Endodermal cell (in vitro differentiated cells): ENCODE data around the gene SIGLEC10. TPM values are rescaled to one million over a fixed set of nuclear protein-coding genes. Genes with fewer than 3 reads are reported as not detected.
"Not testable (repeated sequence)": the region's sequence is repeated elsewhere in the genome, so short reads cannot be mapped to it uniquely, and the experiment has no call there.

Source experiments
- DNase-seq: peaks from one replicate; pipeline ENCODE4 v3.0.0-alpha.2; 2017
- H3K27ac ChIP-seq: 2 replicates; pipeline ENCODE4 v1.5.1; 2013; ENCODE audit warnings: mild to moderate bottlenecking, low read depth, low read length, moderate library complexity
- H3K27me3 ChIP-seq: 2 replicates; pipeline ENCODE4 v1.6.1; 2013; ENCODE audit warnings: mild to moderate bottlenecking, low read length, moderate library complexity; ENCODE audit not compliant: insufficient read depth, control insufficient read depth, poor library complexity, severe bottlenecking
- H3K36me3 ChIP-seq: 2 replicates; pipeline ENCODE4 v1.7.0; 2013; ENCODE audit warnings: mild to moderate bottlenecking, low read length, moderate library complexity; ENCODE audit not compliant: control insufficient read depth, insufficient read depth
- H3K4me1 ChIP-seq: one replicate; pipeline ENCODE4 v1.7.0; 2013; ENCODE audit warnings: low read length; ENCODE audit not compliant: control insufficient read depth, insufficient read depth
- H3K4me3 ChIP-seq: 2 replicates; pipeline ENCODE4 v1.5.1; 2013; ENCODE audit warnings: mild to moderate bottlenecking, low read length, moderate library complexity
- H3K9ac ChIP-seq: 2 replicates; pipeline ENCODE4 v1.6.1; 2013; ENCODE audit warnings: mild to moderate bottlenecking, low read length, moderate library complexity; ENCODE audit not compliant: poor library complexity, severe bottlenecking; ENCODE audit errors: extremely low read depth
- H3K9me3 ChIP-seq: 2 replicates; pipeline ENCODE4 v1.6.1; 2013; ENCODE audit warnings: mild to moderate bottlenecking, low read length, moderate library complexity; ENCODE audit not compliant: control insufficient read depth
- H3K27ac Mint-ChIP-seq: 2 replicates; pipeline ENCODE4 v1.8.0; 2020; ENCODE audit warnings: mixed read lengths
- H3K27me3 Mint-ChIP-seq: 2 replicates; pipeline ENCODE4 v1.8.0; 2021; ENCODE audit warnings: mild to moderate bottlenecking, mixed read lengths; ENCODE audit not compliant: insufficient read depth
- H3K36me3 Mint-ChIP-seq: 2 replicates; pipeline ENCODE4 v1.8.0; 2020; ENCODE audit warnings: low read depth, mixed read lengths
- H3K4me1 Mint-ChIP-seq: 2 replicates; pipeline ENCODE4 v1.8.0; 2020; ENCODE audit warnings: mixed read lengths
- H3K4me3 Mint-ChIP-seq: 2 replicates; pipeline ENCODE4 v1.8.0; 2020; ENCODE audit warnings: mild to moderate bottlenecking, moderate library complexity, mixed read lengths
- H3K9me3 Mint-ChIP-seq: 2 replicates; pipeline ENCODE4 v1.8.0; 2020; ENCODE audit warnings: mild to moderate bottlenecking, mixed read lengths
- WGBS, 2 experiments: methylation state at CpG; one replicate each; pipeline versions ENCODE4 v1.1.5 to v1.1.7; 2013; ENCODE audit warnings: missing lambda C conversion rate in 2 of 2, mixed read lengths in 1 of 2; ENCODE audit not compliant: insufficient coverage in 1 of 2, insufficient read length in 1 of 2; 5-methylcytosine and 5-hydroxymethylcytosine counted together
- long read RNA-seq, 4 experiments: library from polyadenylated mRNA in 2 of 4; library from RNA in 1 of 4; library from capped mRNA in 1 of 4; stranded (forward) in 3 of 4; unstranded in 1 of 4; transcript quantifications; one replicate each; pipeline ENCODE4 v2.0.0, GENCODE V29; 2020 to 2021; ENCODE audit warnings: inconsistent platforms in 1 of 4
- polyA plus RNA-seq, 2 experiments: library from polyadenylated mRNA; stranded (reverse); fragments of 50-300 nt; gene quantifications; one replicate each; pipeline ENCODE4 v1.2.3, GENCODE V29; 2013
- total RNA-seq, 2 donors: library from RNA; stranded (reverse); fragmentation: NEBNext Ultra II Directional in 1 of 2; extraction: Animal tissue kit (Norgen Biotek cat#: 25700) in 1 of 2; gene quantifications; 2 replicates in 1 of 2; 3 replicates in 1 of 2; pipeline ENCODE4 v1.2.1, GENCODE V29; 2021
- TF ChIP-seq, protein P1 (sequence below): fragments of 200-600 bp; sonication (generic); conservative IDR thresholded peaks from 2 replicates; pipeline ENCODE4 v1.5.0; 2021; ENCODE audit warnings: antibody characterized with exemption, mild to moderate bottlenecking

The SIGLEC10 gene, protein sequence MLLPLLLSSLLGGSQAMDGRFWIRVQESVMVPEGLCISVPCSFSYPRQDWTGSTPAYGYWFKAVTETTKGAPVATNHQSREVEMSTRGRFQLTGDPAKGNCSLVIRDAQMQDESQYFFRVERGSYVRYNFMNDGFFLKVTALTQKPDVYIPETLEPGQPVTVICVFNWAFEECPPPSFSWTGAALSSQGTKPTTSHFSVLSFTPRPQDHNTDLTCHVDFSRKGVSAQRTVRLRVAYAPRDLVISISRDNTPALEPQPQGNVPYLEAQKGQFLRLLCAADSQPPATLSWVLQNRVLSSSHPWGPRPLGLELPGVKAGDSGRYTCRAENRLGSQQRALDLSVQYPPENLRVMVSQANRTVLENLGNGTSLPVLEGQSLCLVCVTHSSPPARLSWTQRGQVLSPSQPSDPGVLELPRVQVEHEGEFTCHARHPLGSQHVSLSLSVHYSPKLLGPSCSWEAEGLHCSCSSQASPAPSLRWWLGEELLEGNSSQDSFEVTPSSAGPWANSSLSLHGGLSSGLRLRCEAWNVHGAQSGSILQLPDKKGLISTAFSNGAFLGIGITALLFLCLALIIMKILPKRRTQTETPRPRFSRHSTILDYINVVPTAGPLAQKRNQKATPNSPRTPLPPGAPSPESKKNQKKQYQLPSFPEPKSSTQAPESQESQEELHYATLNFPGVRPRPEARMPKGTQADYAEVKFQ
- not detected for total RNA-seq
- polyA plus RNA-seq (2013, experiment 1 of 2): not detected
- polyA plus RNA-seq (2013, experiment 2 of 2): not detected
- long read RNA-seq, experiment 1: 0 reads
- long read RNA-seq, experiment 2: 0 reads
- long read RNA-seq, experiment 3: 0 reads
- long read RNA-seq, experiment 4: 0 reads

DNA sequence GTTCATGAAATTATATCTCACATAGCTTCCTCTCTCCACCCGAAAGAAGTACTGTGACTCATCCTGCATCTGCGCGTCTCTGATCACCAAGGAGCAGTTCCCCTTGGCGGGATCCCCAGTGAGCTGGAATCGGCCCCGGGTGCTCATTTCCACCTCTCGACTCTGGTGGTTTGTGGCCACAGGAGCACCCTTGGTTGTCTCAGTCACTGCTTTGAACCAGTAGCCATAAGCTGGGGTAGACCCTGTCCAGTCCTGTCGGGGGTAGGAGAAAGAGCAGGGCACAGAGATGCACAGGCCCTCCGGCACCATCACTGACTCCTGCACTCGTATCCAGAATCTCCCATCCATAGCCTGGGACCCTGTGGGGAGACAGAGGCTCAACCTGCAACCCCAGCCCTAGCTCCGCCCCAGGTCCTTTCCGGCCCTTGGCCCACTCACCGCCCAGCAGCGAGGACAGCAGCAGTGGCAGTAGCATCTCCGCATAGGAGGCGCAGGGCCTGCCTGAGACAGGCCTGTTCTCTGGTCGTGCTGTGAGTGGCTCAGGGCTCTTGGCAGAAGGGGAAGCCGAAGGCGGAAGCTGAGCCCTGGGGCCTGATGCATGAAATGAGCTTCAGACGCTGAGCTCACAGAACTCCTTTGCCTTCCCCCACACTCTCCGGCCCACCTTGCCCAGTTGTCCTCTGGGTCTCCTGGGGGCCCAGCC, at the start of gene SIGLEC10:
TSS of gene SIGLEC10 (minus strand) at position 536 of the 703 bp plus-strand sequence. CDS start at position 475, 61 bp downstream.
- Mint-ChIP-seq H3K4me1 (peaks cover 4% of the 10 kb centered on the region), H3K27me3 (peaks cover 24% of the 10 kb centered on the region), H3K27ac (no peak within 1 kb of the TSS), H3K4me3 (no peak within 1 kb of the TSS), H3K9me3 (no peaks in the 10 kb centered on the region), H3K36me3 (no peaks in the 10 kb centered on the region)
- H3K9ac ChIP-seq: no peak within 1 kb of the TSS
- peaks cover 8% of the 10 kb centered on the region for H3K27me3 ChIP-seq
- no peaks in the 10 kb centered on the region for H3K9me3 ChIP-seq
- no peaks in the 10 kb centered on the region for H3K4me1 ChIP-seq
- TF ChIP-seq, protein P1, sequence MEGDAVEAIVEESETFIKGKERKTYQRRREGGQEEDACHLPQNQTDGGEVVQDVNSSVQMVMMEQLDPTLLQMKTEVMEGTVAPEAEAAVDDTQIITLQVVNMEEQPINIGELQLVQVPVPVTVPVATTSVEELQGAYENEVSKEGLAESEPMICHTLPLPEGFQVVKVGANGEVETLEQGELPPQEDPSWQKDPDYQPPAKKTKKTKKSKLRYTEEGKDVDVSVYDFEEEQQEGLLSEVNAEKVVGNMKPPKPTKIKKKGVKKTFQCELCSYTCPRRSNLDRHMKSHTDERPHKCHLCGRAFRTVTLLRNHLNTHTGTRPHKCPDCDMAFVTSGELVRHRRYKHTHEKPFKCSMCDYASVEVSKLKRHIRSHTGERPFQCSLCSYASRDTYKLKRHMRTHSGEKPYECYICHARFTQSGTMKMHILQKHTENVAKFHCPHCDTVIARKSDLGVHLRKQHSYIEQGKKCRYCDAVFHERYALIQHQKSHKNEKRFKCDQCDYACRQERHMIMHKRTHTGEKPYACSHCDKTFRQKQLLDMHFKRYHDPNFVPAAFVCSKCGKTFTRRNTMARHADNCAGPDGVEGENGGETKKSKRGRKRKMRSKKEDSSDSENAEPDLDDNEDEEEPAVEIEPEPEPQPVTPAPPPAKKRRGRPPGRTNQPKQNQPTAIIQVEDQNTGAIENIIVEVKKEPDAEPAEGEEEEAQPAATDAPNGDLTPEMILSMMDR: no peak
- H3K27ac ChIP-seq: no peak within 1 kb of the TSS
- WGBS, 2 experiments: 83 to 85% methylated on average over 14 to 21 of the region's 21 CpGs
- H3K36me3 ChIP-seq: no peaks in the 10 kb centered on the region
- H3K4me3 ChIP-seq: no peak within 1 kb of the TSS
- peak; percentile 52 for DNase-seq

DNA sequence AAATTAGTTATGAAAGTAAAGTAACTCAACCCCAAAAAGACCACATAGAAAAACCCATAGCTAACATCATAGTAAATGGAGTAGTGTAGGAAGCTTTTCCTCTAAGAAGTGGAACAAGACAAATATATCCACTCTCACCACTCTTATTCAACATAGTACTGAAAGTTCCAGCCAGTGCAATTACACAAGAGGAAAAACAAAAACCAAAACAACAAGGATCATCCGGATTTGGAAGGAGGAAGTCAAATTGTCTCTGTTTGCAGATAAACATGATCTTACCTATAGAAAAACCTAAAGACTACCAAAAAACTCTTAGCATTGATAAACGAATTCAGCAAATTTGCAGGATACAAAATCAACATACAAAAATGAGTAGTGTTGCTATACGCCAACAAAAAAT, 49.3 kb upstream of the SIGLEC10 start:
- WGBS, 2 experiments: 72 to 77% methylated on average over 2 to 3 of the region's 3 CpGs
- Mint-ChIP-seq H3K4me3 (no peak overlapping the region), H3K36me3 (no peaks in the 10 kb centered on the region), H3K27me3 (peaks cover 70% of the 10 kb centered on the region), H3K4me1 (no peaks in the 10 kb centered on the region), H3K9me3 (no peaks in the 10 kb centered on the region), H3K27ac (no peak overlapping the region)
- no peaks in the 10 kb centered on the region for H3K9me3 ChIP-seq
- DNase-seq: no peak
- no peak overlapping the region for H3K9ac ChIP-seq
- H3K4me1 ChIP-seq: no peaks in the 10 kb centered on the region
- no peak overlapping the region for H3K4me3 ChIP-seq
- no peak overlapping the region for H3K27ac ChIP-seq
- TF ChIP-seq, protein P1: no peak
- peaks cover 67% of the 10 kb centered on the region for H3K27me3 ChIP-seq
- no peaks in the 10 kb centered on the region for H3K36me3 ChIP-seq

DNA sequence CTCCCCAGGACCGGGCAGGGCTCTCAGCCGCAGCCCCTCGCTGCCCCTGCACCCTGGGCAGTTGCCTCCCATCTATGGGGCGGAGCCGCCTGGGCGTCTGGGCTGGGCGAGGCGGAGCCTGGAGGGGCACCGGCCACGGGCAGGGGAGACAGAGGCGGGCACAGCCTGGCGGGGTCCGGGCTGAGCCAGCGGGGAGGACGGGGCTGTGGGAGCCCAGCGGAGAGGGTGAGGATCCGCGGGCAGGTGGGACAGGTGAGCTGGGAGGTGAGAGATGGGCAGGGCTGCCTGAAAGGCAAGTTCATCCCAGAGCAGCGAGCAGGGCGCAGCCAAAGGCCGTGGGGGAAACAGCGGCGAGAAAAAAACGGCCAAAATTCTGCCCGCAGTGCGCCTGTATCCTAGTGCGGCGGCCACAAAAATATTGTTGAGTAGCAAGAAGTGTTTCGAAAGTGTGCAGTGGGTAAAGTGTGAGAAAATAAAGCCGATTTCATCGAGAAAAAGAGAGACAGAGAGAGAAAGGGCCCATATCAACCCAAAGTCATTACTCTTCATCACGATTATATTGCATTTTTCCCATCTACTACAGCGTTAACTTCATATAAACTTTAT, 46.6 kb upstream of the SIGLEC10 start:
- not testable (repeated sequence) for DNase-seq, H3K9me3 Mint-ChIP-seq, H3K9me3 ChIP-seq, H3K4me3 ChIP-seq, H3K36me3 ChIP-seq, H3K27ac ChIP-seq, H3K27ac Mint-ChIP-seq, H3K36me3 Mint-ChIP-seq, H3K4me1 ChIP-seq, H3K4me1 Mint-ChIP-seq, H3K9ac ChIP-seq
- H3K4me3 Mint-ChIP-seq: peak overlapping the region; percentile 23
- 43 to 94% methylated on average over 2 to 13 of the region's 33 CpGs for WGBS, 2 experiments
- peaks cover 67% of the 10 kb centered on the region for H3K27me3 Mint-ChIP-seq
- H3K27me3 ChIP-seq: peaks cover 60% of the 10 kb centered on the region
